Parathyroid adenoma (tissue), 2 donors: Measurements from ENCODE around the gene NEK6.

ENCODE experiments used
- H2AFZ ChIP-seq: fragments of 300-600 bp; sonication (generic); one replicate; pipeline ENCODE4 v1.7.0; 2017; ENCODE audit warnings: antibody characterized with exemption, mild to moderate bottlenecking
- H3K27ac ChIP-seq: fragments of 300-600 bp; sonication (generic); one replicate; pipeline ENCODE4 v1.7.0; 2017
- H3K27me3 ChIP-seq: fragments of 300-600 bp; sonication (generic); one replicate; pipeline ENCODE4 v1.7.0; 2017; ENCODE audit warnings: low read length; ENCODE audit not compliant: control insufficient read depth, insufficient read depth
- H3K36me3 ChIP-seq: fragments of 300-600 bp; sonication (generic); one replicate; pipeline ENCODE4 v1.7.0; 2017; ENCODE audit warnings: low read length; ENCODE audit not compliant: control insufficient read depth, insufficient read depth
- H3K4me1 ChIP-seq: fragments of 300-600 bp; sonication (generic); one replicate; pipeline ENCODE4 v1.7.0; 2017; ENCODE audit warnings: control low read depth
- H3K4me2 ChIP-seq: fragments of 300-600 bp; sonication (generic); one replicate; pipeline ENCODE4 v1.7.0; 2017; ENCODE audit warnings: low read length
- H3K4me3 ChIP-seq: fragments of 300-600 bp; sonication (generic); one replicate; pipeline ENCODE4 v1.7.0; 2017; ENCODE audit warnings: low read depth, low read length
- H3K79me2 ChIP-seq: fragments of 300-600 bp; sonication (generic); one replicate; pipeline ENCODE4 v1.7.0; 2017; ENCODE audit warnings: control low read depth
- H3K9ac ChIP-seq: fragments of 300-600 bp; sonication (generic); one replicate; pipeline ENCODE4 v1.7.0; 2017; ENCODE audit warnings: mild to moderate bottlenecking
- H3K9me3 ChIP-seq: fragments of 300-600 bp; sonication (generic); one replicate; pipeline ENCODE4 v1.7.0; 2017; ENCODE audit warnings: low read length; ENCODE audit not compliant: control insufficient read depth
- CTCF ChIP-seq: fragments of 300-600 bp; sonication (generic); IDR thresholded peaks from one replicate; pipeline ENCODE4 v1.7.0; 2017; ENCODE audit warnings: antibody characterized with exemption, mild to moderate bottlenecking
- donor health status: primary hyperparathyroidism.

Gene NEK6

GRCh38 chr9:124372038-124372437, 114.3 kb downstream of the NEK6 start:
- no peak overlapping the region for H3K9ac ChIP-seq
- peaks cover 6% of the 10 kb centered on the region for H3K4me1 ChIP-seq

GRCh38 chr9:124373386-124373785, 115.6 kb downstream of the NEK6 start:
- H3K36me3 ChIP-seq, result no peaks in the 10 kb centered on the region
- peaks cover 6% of the 10 kb centered on the region for H3K4me1 ChIP-seq
- no peak overlapping the region for H3K9ac ChIP-seq
- no peak overlapping the region for H3K4me3 ChIP-seq
- no peak overlapping the region for H3K4me2 ChIP-seq
- no peaks in the 10 kb centered on the region for H3K9me3 ChIP-seq
- no peaks in the 10 kb centered on the region for H3K27me3 ChIP-seq
- peaks cover 27% of the 10 kb centered on the region for H3K79me2 ChIP-seq
- TF ChIP-seq CTCF, result no peak
- no peak overlapping the region for H2AFZ ChIP-seq
- no peak overlapping the region for H3K27ac ChIP-seq

More at GRCh38 chr9:124372038-124372437, 114.3 kb downstream of the NEK6 start:
- no peak overlapping the region for H3K4me3 ChIP-seq
- H3K4me2 ChIP-seq, result no peak overlapping the region
- H3K36me3 ChIP-seq, result no peaks in the 10 kb centered on the region
- no peak overlapping the region for H2AFZ ChIP-seq
- H3K27me3 ChIP-seq, result no peaks in the 10 kb centered on the region
- peaks cover 27% of the 10 kb centered on the region for H3K79me2 ChIP-seq
- H3K9me3 ChIP-seq, result no peaks in the 10 kb centered on the region
- H3K27ac ChIP-seq, result no peak overlapping the region
- no peak for TF ChIP-seq CTCF

- no peak overlapping the region for H2AFZ ChIP-seq
- no peaks in the 10 kb centered on the region for H3K36me3 ChIP-seq
- H3K4me3 ChIP-seq, result no peak overlapping the region
- no peaks in the 10 kb centered on the region for H3K27me3 ChIP-seq
- H3K4me2 ChIP-seq, result no peak overlapping the region
- peaks cover 27% of the 10 kb centered on the region for H3K79me2 ChIP-seq
- H3K4me1 ChIP-seq, result peaks cover 6% of the 10 kb centered on the region
- TF ChIP-seq CTCF, result no peak
- H3K27ac ChIP-seq, result no peak overlapping the region
- no peak overlapping the region for H3K9ac ChIP-seq
- H3K9me3 ChIP-seq, result no peaks in the 10 kb centered on the region
Observed at GRCh38 chr9:124373851-124374250, 116.1 kb downstream of the NEK6 start.

- no peaks in the 10 kb centered on the region for H3K4me1 ChIP-seq
- no peak overlapping the region for H3K27ac ChIP-seq
- no peak overlapping the region for H2AFZ ChIP-seq
- TF ChIP-seq CTCF, result no peak
- H3K9ac ChIP-seq, result no peak overlapping the region
- H3K4me2 ChIP-seq, result no peak overlapping the region
- H3K79me2 ChIP-seq, result peaks cover 23% of the 10 kb centered on the region
- no peak overlapping the region for H3K4me3 ChIP-seq
- no peaks in the 10 kb centered on the region for H3K27me3 ChIP-seq
- no peaks in the 10 kb centered on the region for H3K36me3 ChIP-seq
- H3K9me3 ChIP-seq, result no peaks in the 10 kb centered on the region
Observed at GRCh38 chr9:124375726-124376125, 118.0 kb downstream of the NEK6 start.

GRCh38 chr9:124376329-124376728, 118.6 kb downstream of the NEK6 start:
- Histone ChIP-seq H3K79me2 (peaks cover 18% of the 10 kb centered on the region), H3K9ac (no peak overlapping the region), H3K27ac (no peak overlapping the region), H3K4me2 (no peak overlapping the region), H3K4me1 (no peaks in the 10 kb centered on the region), H3K27me3 (no peaks in the 10 kb centered on the region), H3K36me3 (no peaks in the 10 kb centered on the region), H2AFZ (no peak overlapping the region), H3K4me3 (no peak overlapping the region), H3K9me3 (no peaks in the 10 kb centered on the region)
- TF ChIP-seq CTCF, result no peak
